Stimulated activated CD4-positive, alpha-beta T cell treated with anti-CD3 and anti-CD28 coated beads, Interleukin-2, amount 100 ng/mL, for 4 hours (primary cell): Measurements from ENCODE around the gene LIPC.

Experiments
- DNase-seq: peaks from one replicate; pipeline ENCODE4 v3.0.0-alpha.2; 2020; ENCODE audit warnings: low read depth

Gene LIPC

GRCh38 chr15:58436552-58436951 is 4.8 kb downstream of the LIPC start:
- no peak for DNase-seq

GRCh38 chr15:58437531-58438105 is 5.8 kb downstream of the LIPC start:
- DNase-seq: no peak

- no peak for DNase-seq
Observed at GRCh38 chr15:58438111-58438510, 6.3 kb downstream of the LIPC start.

GRCh38 chr15:58438956-58439355 is 7.2 kb downstream of the LIPC start:
- DNase-seq: no peak

GRCh38 chr15:58440158-58440910 is 8.5 kb downstream of the LIPC start:
- no peak for DNase-seq

GRCh38 chr15:58440922-58441321 is 9.1 kb downstream of the LIPC start:
- no peak for DNase-seq

- DNase-seq: no peak
Observed at GRCh38 chr15:58441376-58442070, 9.7 kb downstream of the LIPC start.

- DNase-seq: no peak
Observed at GRCh38 chr15:58442122-58442521, 10.3 kb downstream of the LIPC start.

- DNase-seq: no peak
Observed at GRCh38 chr15:58443308-58443707, 11.5 kb downstream of the LIPC start.

GRCh38 chr15:58444056-58444455 is 12.3 kb downstream of the LIPC start:
- DNase-seq: no peak

GRCh38 chr15:58444658-58445332 is 13.0 kb downstream of the LIPC start:
- no peak for DNase-seq

- no peak for DNase-seq
Observed at GRCh38 chr15:58445865-58446264, 14.1 kb downstream of the LIPC start.

GRCh38 chr15:58446521-58446920 is 14.7 kb downstream of the LIPC start:
- DNase-seq: no peak

GRCh38 chr15:58447271-58448010 is 15.7 kb downstream of the LIPC start:
- DNase-seq: no peak

GRCh38 chr15:58448331-58448730 is 16.5 kb downstream of the LIPC start:
- no peak for DNase-seq

- no peak for DNase-seq
Observed at GRCh38 chr15:58448906-58449305, 17.1 kb downstream of the LIPC start.

GRCh38 chr15:58451826-58452225 is 20.0 kb downstream of the LIPC start:
- DNase-seq: no peak

- no peak for DNase-seq
Observed at GRCh38 chr15:58452775-58453174, 21.0 kb downstream of the LIPC start.

- DNase-seq: peak; percentile 49
Observed at GRCh38 chr15:58453931-58454793, 22.4 kb downstream of the LIPC start.

GRCh38 chr15:58454950-58455401 is 23.2 kb downstream of the LIPC start:
- DNase-seq: no peak

GRCh38 chr15:58457466-58457965 is 25.7 kb downstream of the LIPC start:
- DNase-seq: no peak
